ENCODE data around the gene TTC29.
"Not testable (repeated sequence)": the region's sequence is repeated elsewhere in the genome, so short reads cannot be mapped to it uniquely, and the experiment has no call there.

Gene TTC29

GRCh38 chr4:146674829-146675570, 270.7 kb downstream of the TTC29 start:
- no peak for DNase-seq

- not testable (repeated sequence) for DNase-seq
These were observed 281.7 kb downstream of the TTC29 start for GRCh38 chr4:146663968-146664311.

- no peak for DNase-seq
These were observed 284.3 kb downstream of the TTC29 start for GRCh38 chr4:146661367-146661766.

All from NCI-H1048 (cell line).